Epidermal melanocyte (primary cell): Measurements from ENCODE around the gene PRR29.
"Not testable (repeated sequence)": the region's sequence is repeated elsewhere in the genome, so short reads cannot be mapped to it uniquely, and the experiment has no call there.

Source experiments
- DNase-seq: peaks from one replicate; pipeline ENCODE4 v3.0.0; 2011; ENCODE audit warnings: low spot score; ENCODE audit not compliant: insufficient read length

Gene PRR29

GRCh38 chr17:63974594-63975192 is 23.5 kb upstream of the PRR29 start:
- no peak for DNase-seq

- DNase-seq, result no peak
These were observed 22.5 kb upstream of the PRR29 start for GRCh38 chr17:63975541-63976092.

GRCh38 chr17:63976702-63977101 is 21.4 kb upstream of the PRR29 start:
- no peak for DNase-seq

- DNase-seq, result no peak
These were observed 19.6 kb upstream of the PRR29 start for GRCh38 chr17:63978272-63979200.

- DNase-seq, result not testable (repeated sequence)
These were observed 15.5 kb upstream of the PRR29 start for GRCh38 chr17:63982641-63983040.

GRCh38 chr17:63983320-63983719 is 14.8 kb upstream of the PRR29 start:
- no peak for DNase-seq

- no peak for DNase-seq
These were observed 13.9 kb upstream of the PRR29 start for GRCh38 chr17:63984236-63984635.

- DNase-seq, result peak; percentile 60
These were observed 13.3 kb upstream of the PRR29 start for GRCh38 chr17:63984651-63985386.

GRCh38 chr17:63985387-63986140 is 12.6 kb upstream of the PRR29 start:
- DNase-seq, result no peak

GRCh38 chr17:63986821-63987220 is 11.3 kb upstream of the PRR29 start:
- DNase-seq, result no peak

GRCh38 chr17:63987221-63988126 is 10.7 kb upstream of the PRR29 start:
- no peak for DNase-seq

- DNase-seq, result no peak
These were observed 10.0 kb upstream of the PRR29 start for GRCh38 chr17:63988127-63988478.

GRCh38 chr17:63988741-63989621 is 9.2 kb upstream of the PRR29 start:
- no peak for DNase-seq

GRCh38 chr17:63989622-63990345 is 8.4 kb upstream of the PRR29 start:
- no peak for DNase-seq

- DNase-seq, result no peak
These were observed 6.5 kb upstream of the PRR29 start for GRCh38 chr17:63991611-63992010.

- no peak for DNase-seq
These were observed 4.7 kb upstream of the PRR29 start for GRCh38 chr17:63993368-63993985.

- DNase-seq, result no peak
These were observed 2.5 kb upstream of the PRR29 start for GRCh38 chr17:63995626-63996025.
